Fibroblast of lung (primary cell): Measurements from ENCODE around the gene ZNF157. TPM values are rescaled to one million over a fixed set of nuclear protein-coding genes. Genes with fewer than 3 reads are reported as not detected.

ENCODE experiments used
- DNase-seq, 2 donors: peaks; one replicate each; pipeline versions ENCODE4 v3.0.0 to v3.0.0-alpha.2; 2010; ENCODE audit warnings: low read depth in 2 of 2
- H2AFZ ChIP-seq: 2 replicates; pipeline ENCODE4 v1.5.1; 2012; ENCODE audit warnings: low read length, control low read depth, inconsistent platforms
- H3K27ac ChIP-seq: 2 replicates; pipeline ENCODE4 v1.5.1; 2011; ENCODE audit warnings: low read length, control low read depth; ENCODE audit not compliant: insufficient read depth
- H3K27me3 ChIP-seq: 2 replicates; pipeline ENCODE4 v1.5.1; 2011; ENCODE audit warnings: mild to moderate bottlenecking, low read length; ENCODE audit not compliant: control insufficient read depth, insufficient read depth
- H3K36me3 ChIP-seq: 2 replicates; pipeline ENCODE4 v1.5.1; 2011; ENCODE audit warnings: low read length; ENCODE audit not compliant: control insufficient read depth, insufficient read depth
- H3K4me1 ChIP-seq: 2 replicates; pipeline ENCODE4 v1.5.1; 2011; ENCODE audit warnings: low read length; ENCODE audit not compliant: control insufficient read depth, insufficient read depth; ENCODE audit errors: extremely low read depth
- H3K4me2 ChIP-seq: 2 replicates; pipeline ENCODE4 v1.5.1; 2011; ENCODE audit warnings: low read length, control low read depth; ENCODE audit not compliant: insufficient read depth; ENCODE audit errors: extremely low read depth
- H3K4me3 ChIP-seq, 4 experiments: fragments of 200-600 bp in 1 of 4; sonication (generic) in 1 of 4; replicated peaks in 1 of 4; 2 replicates each; pipeline ENCODE4 v1.5.1; 2011 to 2016; ENCODE audit warnings: low read length in 4 of 4, low read depth in 3 of 4, mild to moderate bottlenecking in 3 of 4, control low read depth in 2 of 4, inconsistent platforms in 1 of 4, mixed read lengths in 1 of 4; ENCODE audit not compliant: insufficient read depth in 1 of 4; ENCODE audit errors: control extremely low read depth in 1 of 4
- H3K79me2 ChIP-seq: 2 replicates; pipeline ENCODE4 v1.5.1; 2012; ENCODE audit warnings: mild to moderate bottlenecking, low read length, inconsistent platforms; ENCODE audit not compliant: control insufficient read depth, insufficient read depth
- H3K9ac ChIP-seq: 2 replicates; pipeline ENCODE4 v1.5.1; 2011; ENCODE audit warnings: mild to moderate bottlenecking, low read length, control low read depth; ENCODE audit not compliant: insufficient read depth
- H3K9me3 ChIP-seq: 2 replicates; pipeline ENCODE4 v1.5.1; 2012; ENCODE audit warnings: low read depth, low read length; ENCODE audit not compliant: control insufficient read depth, insufficient read depth
- H4K20me1 ChIP-seq: 2 replicates; pipeline ENCODE4 v1.5.1; 2011; ENCODE audit warnings: low read length; ENCODE audit not compliant: control insufficient read depth, insufficient read depth; ENCODE audit errors: extremely low read depth
- CTCF ChIP-seq, 2 donors: IDR thresholded peaks in 1 of 2; conservative IDR thresholded peaks in 1 of 2; 1 replicate in 1 of 2; 2 replicates in 1 of 2; pipeline ENCODE4 v1.5.1; 2011 to 2012; ENCODE audit warnings: low read length in 2 of 2, control low read depth in 1 of 2, inconsistent platforms in 1 of 2, low read depth in 1 of 2, mild to moderate bottlenecking in 1 of 2
- EZH2 ChIP-seq: IDR thresholded peaks from 2 replicates; pipeline ENCODE4 v1.5.1; 2012; ENCODE audit warnings: low read length, control low read depth, mild to moderate bottlenecking; ENCODE audit errors: missing control alignments
- polyA plus RNA-seq, 2 donors: library from polyadenylated mRNA; depleted of rRNA in 1 of 2; stranded (reverse) in 1 of 2; unstranded in 1 of 2; fragments of >200 nt; gene quantifications; 2 replicates each; pipeline ENCODE4 v1.2.1, GENCODE V29; 2011 to 2012; ENCODE audit warnings: missing spikeins in 1 of 2
- total RNA-seq: library from RNA; depleted of rRNA; stranded (reverse); fragments of >200 nt; gene quantifications from 2 replicates; pipeline ENCODE4 v1.2.1, GENCODE V29; 2014

The ZNF157 gene
- total and polyA plus RNA-seq, 2 donors (not counting 1 experiment from before 2014, with no cell fraction given) = 0.02 to 0.17 TPM

DNA sequence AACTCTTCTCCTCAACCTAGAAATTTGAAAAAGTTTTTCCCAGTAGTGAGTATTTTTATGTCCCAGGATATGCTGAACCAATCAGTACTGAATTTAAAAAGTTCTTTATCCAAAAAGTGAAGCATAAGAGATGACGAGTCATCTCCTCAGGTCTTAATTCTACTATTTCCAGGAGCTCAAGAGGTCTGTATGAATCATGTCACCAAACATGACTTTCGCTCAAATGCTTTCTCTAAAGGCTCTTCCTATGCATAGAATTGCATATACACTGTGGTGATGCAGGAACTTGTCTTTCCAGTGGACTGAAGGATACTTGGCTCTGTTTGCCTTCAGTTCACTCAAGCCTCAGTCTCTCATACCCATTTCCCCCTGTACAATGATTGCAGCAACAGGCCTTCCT, 76.6 kb downstream of the ZNF157 start:
- Histone ChIP-seq H3K79me2 (no peaks in the 10 kb centered on the region), H2AFZ (no peak overlapping the region), H3K27me3 (no peaks in the 10 kb centered on the region), H3K27ac (no peak overlapping the region), H4K20me1 (no peaks in the 10 kb centered on the region), H3K4me2 (no peak overlapping the region), H3K4me3 (no peak overlapping the region), H3K4me1 (no peaks in the 10 kb centered on the region), H3K9me3 (no peaks in the 10 kb centered on the region), H3K9ac (no peak overlapping the region), H3K36me3 (no peaks in the 10 kb centered on the region)
- DNase-seq = no peak
- TF ChIP-seq EZH2 = no peak
- TF ChIP-seq CTCF (conservative IDR thresholded peaks at IDR 0.05 in 1 of 2, IDR thresholded peaks at IDR 0.05 in 1 of 2; ENCODE audit: low read depth in 1 of 2, low read length in 2 of 2) = no peak

GRCh38 chrX:47447607-47448006, 77.2 kb downstream of the ZNF157 start:
- Histone ChIP-seq H3K4me1 (no peaks in the 10 kb centered on the region), H3K27me3 (no peaks in the 10 kb centered on the region), H3K4me3 (no peak overlapping the region), H3K9ac (no peak overlapping the region), H4K20me1 (no peaks in the 10 kb centered on the region), H3K4me2 (no peak overlapping the region), H3K27ac (no peak overlapping the region), H3K36me3 (no peaks in the 10 kb centered on the region), H3K9me3 (no peaks in the 10 kb centered on the region), H2AFZ (no peak overlapping the region), H3K79me2 (no peaks in the 10 kb centered on the region)
- TF ChIP-seq CTCF (conservative IDR thresholded peaks at IDR 0.05 in 1 of 2, IDR thresholded peaks at IDR 0.05 in 1 of 2; ENCODE audit: low read depth in 1 of 2, low read length in 2 of 2) = no peak
- no peak for DNase-seq

GRCh38 chrX:47448165-47448806, 77.9 kb downstream of the ZNF157 start:
- Histone ChIP-seq H2AFZ (no peak overlapping the region), H3K9ac (no peak overlapping the region), H3K27me3 (no peaks in the 10 kb centered on the region), H3K36me3 (no peaks in the 10 kb centered on the region), H3K4me1 (no peaks in the 10 kb centered on the region), H3K4me3 (no peak overlapping the region), H3K4me2 (no peak overlapping the region), H3K27ac (no peak overlapping the region), H4K20me1 (no peaks in the 10 kb centered on the region), H3K9me3 (no peaks in the 10 kb centered on the region), H3K79me2 (no peaks in the 10 kb centered on the region)
- no peak for DNase-seq
- TF ChIP-seq EZH2 (no peak), CTCF (conservative IDR thresholded peaks at IDR 0.05 in 1 of 2, IDR thresholded peaks at IDR 0.05 in 1 of 2; ENCODE audit: low read depth in 1 of 2, low read length in 2 of 2) (no peak)
